GM12875 (cell line): ENCODE measurements around the gene U2AF1.
"Not testable (repeated sequence)": the region's sequence is repeated elsewhere in the genome, so short reads cannot be mapped to it uniquely, and the experiment has no call there.

Experiments used
- H3K4me3 ChIP-seq: one replicate; pipeline ENCODE4 v1.5.1; 2011; ENCODE audit warnings: low read depth, low read length, control low read depth

Gene U2AF1

DNA sequence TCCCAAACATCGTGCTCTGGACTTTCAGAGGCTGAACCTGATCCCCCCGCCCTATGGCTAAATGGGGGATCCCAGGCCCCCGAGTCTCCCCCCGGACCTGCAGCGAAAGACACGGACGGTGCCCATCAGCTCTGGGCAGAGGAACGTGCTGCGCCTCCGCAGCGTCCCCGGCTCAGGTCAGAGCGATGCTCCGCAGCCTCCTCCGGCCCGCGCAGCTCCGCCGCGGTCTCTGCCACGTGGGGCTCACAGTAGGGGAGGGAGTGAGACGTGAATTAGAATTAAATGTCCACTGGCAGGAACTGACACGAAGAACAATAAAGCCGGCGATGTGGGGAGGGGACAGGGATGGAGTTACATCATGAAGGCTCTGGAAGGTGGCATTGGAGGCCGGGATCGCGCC is 30.7 kb downstream of the U2AF1 start:
- not testable (repeated sequence) for H3K4me3 ChIP-seq

DNA sequence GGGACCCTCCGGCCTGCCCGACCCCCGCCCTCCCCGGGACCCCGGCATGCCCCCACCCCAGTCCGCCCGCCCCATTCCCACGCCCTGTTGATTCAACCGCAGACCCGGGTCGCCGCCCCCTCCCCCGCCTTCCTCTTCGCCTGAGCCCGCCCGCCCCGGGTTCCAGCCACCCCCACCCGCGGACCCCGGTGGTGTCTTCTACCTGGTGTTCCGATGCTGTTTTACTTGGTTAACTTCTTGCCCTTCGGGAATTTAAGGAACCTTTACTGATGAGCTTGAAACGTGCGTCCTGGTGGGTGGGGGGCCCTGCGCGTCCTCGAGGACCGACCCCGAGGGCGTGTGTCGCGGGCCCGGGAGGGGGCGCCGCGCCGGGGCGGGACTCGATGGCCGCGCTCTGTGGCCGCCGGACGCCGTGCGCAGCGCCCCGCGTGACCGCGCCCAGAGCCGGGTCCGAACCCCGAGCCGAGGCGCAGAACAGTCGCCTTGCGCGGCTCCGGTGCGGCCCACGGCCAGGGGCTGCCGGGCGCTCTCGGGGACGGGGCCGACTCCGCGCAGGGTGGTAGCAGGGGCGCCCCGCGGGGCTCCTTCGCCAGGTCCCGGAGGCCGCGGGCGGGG is 31.2 kb downstream of the U2AF1 start:
- H3K4me3 ChIP-seq: not testable (repeated sequence)

GRCh38 chr21:43075170-43076022 is 32.0 kb downstream of the U2AF1 start, which contains the start of gene CBS:
Gene CBS, minus strand, starts transcription at chr21:43075835. Its CDS starts 3,642 bp downstream, at chr21:43072193.
- H3K4me3 ChIP-seq: not testable (repeated sequence)

DNA sequence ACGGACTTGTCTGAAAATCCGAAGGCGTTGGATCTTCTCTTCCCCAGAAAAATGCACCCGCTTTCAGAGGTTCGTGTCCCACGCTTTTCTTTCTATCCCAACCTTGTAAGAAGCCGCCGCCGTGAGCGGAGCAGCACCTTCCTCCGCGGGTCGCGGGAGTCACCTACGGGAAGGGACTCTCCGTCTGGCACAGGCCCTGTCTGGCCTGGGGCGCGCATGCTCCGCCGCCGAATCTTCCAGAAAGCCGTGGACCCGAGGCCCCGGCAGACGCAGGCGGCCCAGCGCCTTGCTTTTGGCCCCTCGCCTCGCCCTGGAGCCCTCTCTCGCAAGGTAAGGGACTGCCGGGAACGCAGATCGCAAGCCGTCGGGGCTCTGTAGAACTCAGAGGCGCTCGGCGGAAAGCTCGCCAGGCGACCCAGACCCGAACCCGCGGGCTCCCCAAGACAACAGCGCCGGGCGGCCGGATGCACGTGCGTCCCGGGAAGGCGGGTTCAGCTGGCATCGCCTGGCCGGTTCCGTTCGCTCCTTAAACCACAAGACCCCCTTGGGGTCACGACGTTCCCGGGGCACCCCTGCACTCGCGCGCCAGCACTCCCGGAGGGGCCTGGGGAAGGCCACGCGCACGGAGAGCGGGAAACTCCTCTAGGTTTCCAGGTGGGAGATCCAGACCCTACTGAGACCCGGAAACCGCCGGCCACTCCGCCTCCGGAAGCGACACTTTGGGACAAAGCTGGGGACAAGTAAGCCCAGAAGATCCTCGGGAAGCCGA is 32.8 kb downstream of the U2AF1 start:
- not testable (repeated sequence) for H3K4me3 ChIP-seq

DNA sequence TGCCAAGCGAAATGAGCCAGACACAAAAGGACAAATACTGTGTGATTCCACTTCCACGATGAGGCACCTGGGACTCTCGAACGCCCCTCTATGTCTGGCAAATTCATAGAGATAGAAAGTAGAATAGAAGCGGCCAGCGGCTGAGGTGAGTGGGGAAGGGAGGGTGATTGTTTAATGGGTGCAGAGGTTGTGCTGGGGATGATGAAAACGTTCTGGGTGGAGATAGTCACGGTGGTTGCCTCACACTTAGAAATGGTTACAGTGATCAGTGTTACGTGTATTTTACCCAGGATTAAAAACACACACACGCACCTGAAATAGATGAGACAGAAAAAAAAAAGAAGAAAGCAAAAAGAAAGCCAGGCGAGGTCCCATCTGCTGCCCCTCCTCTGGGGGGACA is 34.6 kb downstream of the U2AF1 start:
- not testable (repeated sequence) for H3K4me3 ChIP-seq

DNA sequence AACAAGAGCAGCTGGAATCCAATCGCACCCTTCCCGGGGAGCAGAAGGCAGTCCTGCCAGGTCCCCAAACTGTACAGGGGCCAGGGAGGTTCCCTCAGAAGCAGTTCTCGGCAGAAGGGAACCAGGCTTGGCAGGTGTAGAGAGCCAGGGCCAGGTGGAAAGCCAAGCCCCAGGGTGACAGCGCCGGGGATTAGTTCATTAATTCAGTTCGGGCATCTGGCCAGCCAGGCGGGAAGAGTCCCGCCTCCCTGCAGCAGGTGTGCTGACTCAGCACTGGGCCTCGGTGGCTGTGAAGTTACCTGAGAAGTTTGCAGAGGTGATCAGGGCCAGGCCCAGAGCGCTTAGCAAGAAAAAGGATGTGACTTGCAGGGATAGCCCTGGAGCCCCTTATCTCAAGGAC is 37.7 kb downstream of the U2AF1 start:
- H3K4me3 ChIP-seq: not testable (repeated sequence)

GRCh38 chr21:43068065-43068464 is 39.3 kb downstream of the U2AF1 start:
- not testable (repeated sequence) for H3K4me3 ChIP-seq

DNA sequence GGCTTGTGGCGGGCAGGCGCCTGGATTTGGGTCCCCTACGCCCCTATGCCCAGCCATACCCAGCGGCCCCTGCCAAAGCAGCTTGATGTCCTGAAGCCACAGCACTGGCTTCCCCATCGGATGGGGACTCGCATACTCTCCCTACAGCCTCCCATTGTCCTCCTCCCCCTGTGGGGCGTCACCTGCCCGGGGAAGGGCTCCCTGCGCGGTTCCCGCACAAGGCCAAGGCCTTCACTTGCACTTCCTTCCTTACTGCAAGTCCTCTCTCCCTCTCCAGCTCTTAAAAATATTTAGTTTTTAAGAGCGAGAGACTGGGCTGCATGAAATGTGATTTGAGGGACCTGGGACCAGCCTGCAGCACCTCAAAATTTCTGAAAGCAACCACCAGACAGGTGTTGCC is 40.7 kb downstream of the U2AF1 start:
- H3K4me3 ChIP-seq: not testable (repeated sequence)

DNA sequence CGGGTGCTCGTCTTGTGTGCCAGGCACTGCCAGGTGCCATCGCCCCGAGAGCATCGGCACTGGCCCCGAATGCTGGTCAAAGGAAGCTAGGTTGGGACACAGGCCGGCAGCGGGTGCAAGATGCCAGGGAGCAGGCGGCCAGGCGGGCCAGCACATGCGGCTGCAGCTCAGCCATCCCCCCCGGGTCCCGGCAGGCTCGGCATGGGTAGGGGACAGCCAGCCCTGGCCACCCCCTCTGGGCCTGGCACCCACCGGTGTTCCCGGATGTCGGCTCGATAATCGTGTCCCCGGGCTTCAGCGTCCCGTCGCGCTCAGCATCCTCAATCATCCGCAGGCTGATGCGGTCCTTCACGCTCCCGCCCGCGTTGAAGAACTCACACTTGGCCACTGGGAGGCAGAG is 41.4 kb downstream of the U2AF1 start:
- H3K4me3 ChIP-seq: not testable (repeated sequence)

DNA sequence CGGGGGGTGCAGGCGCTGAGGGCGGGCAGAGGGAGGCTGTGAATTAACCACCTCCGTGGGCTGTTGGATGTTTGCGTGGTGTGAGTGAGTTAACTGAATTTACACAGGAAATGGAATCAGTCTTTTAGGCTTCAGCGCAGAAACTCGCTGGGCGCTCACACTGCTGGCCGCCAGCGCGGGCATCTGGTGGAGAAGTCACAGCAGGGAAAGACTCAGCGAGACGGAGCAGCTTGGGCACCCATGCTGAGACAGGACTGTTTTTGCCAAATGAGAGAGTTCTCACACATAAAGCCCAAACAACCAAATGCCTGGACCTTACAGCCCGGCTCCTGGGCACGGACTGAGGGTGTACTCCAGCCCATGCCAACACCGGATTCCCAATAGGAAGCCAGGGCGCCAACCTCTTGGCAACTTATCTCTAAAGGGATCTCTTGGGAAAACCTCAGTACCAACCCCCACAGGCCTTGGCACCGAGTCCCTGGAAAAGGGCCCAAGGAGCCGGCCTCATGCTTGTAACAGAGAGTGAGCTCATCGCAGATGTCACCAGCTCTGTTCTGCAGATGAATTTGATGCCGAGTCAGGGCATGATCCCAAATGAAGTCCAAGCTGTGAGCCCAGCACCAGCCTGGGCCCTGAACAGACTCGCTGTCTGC is 43.0 kb downstream of the U2AF1 start:
- H3K4me3 ChIP-seq: not testable (repeated sequence)

DNA sequence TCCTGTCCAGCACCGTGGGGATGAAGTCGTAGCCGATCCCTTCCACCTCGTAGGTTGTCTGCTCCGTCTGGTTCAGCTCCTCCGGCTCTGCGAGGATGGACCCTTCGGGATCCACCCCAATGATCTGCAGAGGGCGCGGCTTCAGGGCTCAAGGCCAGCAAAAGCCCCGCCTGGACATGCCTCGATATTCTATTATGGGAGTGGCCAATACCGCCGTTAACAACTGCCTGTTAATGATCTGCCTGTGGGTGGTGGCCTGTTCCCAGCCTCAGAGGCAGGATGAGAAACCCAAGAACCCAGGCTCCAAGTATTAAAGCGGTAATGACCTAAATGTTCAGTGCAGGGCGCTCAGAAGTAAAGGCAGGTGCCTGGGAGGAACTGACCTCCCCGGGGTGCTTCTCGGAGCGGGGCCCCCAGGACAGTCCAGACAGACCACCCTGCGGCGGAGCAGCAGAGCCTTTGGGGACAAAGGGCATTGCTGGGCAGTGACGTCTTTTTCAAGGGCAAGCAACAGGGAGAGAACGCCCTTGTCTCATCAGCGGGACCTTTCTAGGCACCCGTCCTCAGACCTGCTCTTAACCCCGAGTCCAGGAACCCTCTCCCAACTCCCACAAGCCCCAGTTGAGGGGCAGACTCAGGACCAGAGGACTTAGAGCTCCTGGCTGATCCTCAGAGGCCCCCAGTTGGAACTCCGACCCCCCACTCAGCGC is 44.3 kb downstream of the U2AF1 start:
- not testable (repeated sequence) for H3K4me3 ChIP-seq

GRCh38 chr21:43053112-43053511 is 54.3 kb downstream of the U2AF1 start:
- not testable (repeated sequence) for H3K4me3 ChIP-seq

DNA sequence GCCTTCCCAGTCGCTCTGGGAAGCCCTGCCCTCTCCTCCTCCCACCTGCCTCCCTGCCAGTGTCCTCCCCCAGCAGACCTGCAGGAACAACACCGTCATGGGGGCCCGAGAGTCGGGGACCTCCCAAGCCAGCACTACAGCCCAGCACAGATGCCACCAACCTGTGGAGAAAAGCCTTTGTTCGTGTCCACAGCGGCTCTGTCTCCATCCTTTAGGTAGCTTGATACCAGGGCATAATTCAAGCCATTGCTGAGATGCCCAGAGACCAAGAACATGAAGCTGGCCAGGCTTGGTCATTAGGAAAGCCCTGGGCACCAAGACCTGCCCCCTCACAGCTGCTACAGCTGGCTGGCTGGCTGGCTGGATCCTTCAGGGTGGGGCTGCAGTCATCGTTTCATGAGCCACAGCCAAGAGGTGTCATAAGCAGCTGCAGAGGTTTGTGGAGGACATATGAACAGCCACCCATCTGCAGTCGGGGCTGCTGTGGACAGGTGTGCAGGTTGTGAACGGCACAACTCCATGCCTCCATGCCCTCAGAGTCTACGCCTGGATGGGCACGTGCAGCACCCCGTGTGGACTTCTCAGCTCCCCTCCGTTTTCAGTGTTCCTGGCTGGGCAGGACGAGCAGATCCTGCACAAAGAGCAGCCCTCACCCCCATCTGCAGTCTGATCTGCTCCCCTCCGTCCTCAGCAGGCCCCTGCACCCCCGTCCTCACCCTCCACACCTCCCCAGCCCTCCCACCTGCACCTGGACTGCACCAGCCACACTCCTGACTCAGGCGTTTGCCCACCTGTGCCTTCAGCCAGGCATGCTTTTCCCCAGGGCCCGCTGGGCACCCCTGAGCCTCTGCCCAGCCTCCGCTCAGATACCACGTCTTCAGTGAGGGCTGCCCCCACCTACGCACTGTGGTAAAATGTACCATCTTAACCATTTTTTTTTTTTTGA is 61.2 kb downstream of the U2AF1 start:
- not testable (repeated sequence) for H3K4me3 ChIP-seq

- not testable (repeated sequence) for H3K4me3 ChIP-seq
These were observed 62.0 kb downstream of the U2AF1 start for GRCh38 chr21:43045165-43045875.

GRCh38 chr21:43044547-43044946 is 62.8 kb downstream of the U2AF1 start:
- H3K4me3 ChIP-seq: not testable (repeated sequence)

DNA sequence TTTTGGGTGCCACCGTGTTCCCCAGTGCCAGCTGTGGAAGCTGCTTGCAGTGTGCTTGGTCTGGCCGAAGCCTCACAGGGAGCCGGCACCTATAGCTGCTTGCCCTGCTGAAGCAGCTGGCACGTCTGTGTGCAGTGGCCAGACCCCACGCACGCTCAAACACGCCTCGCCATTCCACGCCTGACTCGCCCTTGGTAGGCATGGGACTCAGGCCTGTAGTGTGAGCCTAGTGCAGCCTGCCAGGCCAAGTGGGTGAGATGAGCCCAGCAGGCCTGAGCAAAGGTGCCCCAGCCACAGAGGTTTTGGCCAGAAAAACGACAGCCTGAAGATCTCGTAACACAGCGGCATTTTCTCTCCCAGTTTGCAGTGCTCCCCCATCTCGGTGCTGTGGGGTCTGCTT is 64.1 kb downstream of the U2AF1 start:
- H3K4me3 ChIP-seq: not testable (repeated sequence)
